Cardiac fibroblast (primary cell): ENCODE results near the gene TEX19.
A peak's percentile ranks its signal among the peaks of the same experiment; 100 is the strongest.

Source experiments
- DNase-seq, 2 donors: peaks; one replicate each; pipeline versions ENCODE4 v3.0.0 to v3.0.0-alpha.2; 2010; ENCODE audit warnings: low read depth in 2 of 2
- H3K4me3 ChIP-seq, 2 donors: replicated peaks in 1 of 2; 1 replicate in 1 of 2; 2 replicates in 1 of 2; pipeline ENCODE4 v1.5.1; 2011; ENCODE audit warnings: low read depth in 2 of 2, low read length in 2 of 2, mild to moderate bottlenecking in 2 of 2, moderate library complexity in 1 of 2
- TF ChIP-seq, protein P1 (sequence below): IDR thresholded peaks from one replicate; pipeline ENCODE4 v1.5.1; 2011; ENCODE audit warnings: low read depth, mild to moderate bottlenecking, low read length, inconsistent platforms

TEX19 gene

DNA sequence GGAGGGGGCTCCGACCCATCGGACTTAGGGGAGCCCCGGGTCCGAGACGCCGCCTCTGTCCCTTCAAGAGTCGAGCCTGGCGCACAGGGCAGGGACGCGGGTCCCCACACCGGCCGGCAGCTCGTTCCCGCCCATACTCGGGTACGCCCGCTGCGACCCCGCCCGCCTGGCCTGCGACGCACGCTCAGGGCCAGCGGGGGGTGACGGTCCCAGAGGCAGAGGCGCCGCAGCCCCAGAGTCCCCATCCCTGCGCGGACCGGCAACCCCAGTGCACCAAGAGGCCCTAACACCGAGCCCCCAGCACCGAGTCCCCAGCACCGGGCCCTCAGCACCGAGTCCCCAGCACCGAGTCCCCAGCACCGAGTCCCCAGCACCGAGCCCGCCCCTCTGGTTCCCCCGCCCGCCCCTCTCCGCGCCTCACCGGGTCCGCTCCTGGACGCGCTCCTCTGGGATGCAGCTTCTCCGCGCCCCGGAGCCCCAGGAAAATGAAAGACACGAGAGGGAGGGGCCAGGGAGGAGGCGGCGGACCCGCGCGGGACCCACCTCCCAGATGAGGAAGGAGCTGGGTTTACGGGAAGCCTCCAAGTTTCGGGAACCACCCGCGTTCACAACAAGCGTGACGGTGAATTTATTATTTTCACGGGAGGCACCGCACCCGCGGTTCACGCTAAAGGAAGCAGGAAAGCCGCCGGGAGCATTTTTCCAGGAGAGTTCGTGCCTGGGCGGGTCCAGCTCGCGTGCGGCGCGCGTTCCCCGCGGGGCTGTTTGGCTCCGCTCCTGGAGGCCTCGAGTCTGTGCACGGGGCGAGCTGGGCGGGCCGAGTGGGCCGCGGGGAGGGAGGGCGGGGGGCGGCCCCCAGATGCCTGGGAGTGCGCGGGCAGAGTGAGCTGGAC lies 25.5 kb upstream of the TEX19 start, which contains the start of gene SECTM1:
Gene SECTM1 (minus strand): TSS at position 488 of the 893 bp plus-strand sequence. CDS start 6,526 bp downstream, outside the sequence.
- H3K4me3 ChIP-seq: peak within 1 kb of the TSS; percentile 56 to 57
- TF ChIP-seq, protein P1, sequence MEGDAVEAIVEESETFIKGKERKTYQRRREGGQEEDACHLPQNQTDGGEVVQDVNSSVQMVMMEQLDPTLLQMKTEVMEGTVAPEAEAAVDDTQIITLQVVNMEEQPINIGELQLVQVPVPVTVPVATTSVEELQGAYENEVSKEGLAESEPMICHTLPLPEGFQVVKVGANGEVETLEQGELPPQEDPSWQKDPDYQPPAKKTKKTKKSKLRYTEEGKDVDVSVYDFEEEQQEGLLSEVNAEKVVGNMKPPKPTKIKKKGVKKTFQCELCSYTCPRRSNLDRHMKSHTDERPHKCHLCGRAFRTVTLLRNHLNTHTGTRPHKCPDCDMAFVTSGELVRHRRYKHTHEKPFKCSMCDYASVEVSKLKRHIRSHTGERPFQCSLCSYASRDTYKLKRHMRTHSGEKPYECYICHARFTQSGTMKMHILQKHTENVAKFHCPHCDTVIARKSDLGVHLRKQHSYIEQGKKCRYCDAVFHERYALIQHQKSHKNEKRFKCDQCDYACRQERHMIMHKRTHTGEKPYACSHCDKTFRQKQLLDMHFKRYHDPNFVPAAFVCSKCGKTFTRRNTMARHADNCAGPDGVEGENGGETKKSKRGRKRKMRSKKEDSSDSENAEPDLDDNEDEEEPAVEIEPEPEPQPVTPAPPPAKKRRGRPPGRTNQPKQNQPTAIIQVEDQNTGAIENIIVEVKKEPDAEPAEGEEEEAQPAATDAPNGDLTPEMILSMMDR: no peak
- peak; percentile 38 to 41 for DNase-seq

DNA sequence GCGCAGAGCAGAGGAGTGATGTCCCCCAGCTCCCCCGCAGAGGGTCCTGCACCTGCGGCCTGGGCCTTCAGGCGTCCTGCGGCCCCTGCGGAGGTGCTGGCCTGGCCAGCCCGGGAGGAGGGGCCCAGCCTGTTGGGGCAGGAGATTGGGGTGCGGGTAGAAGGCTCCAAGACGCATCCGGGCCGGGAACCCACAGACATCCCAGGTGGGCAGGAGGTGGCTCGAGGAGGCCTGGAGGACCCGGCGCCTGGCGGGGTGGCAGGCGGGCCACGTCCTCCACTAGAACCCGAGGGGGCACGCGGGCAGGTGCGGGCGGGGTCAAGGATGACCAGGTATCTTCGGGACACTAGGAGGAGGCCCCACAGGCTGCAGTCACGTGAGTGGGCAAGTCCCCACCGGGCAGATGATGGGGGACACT lies 24.8 kb upstream of the TEX19 start:
- DNase-seq: no peak
- H3K4me3 ChIP-seq: peak overlapping the region in 1 of 2 donors; percentile 57
- TF ChIP-seq, protein P1: no peak

DNA sequence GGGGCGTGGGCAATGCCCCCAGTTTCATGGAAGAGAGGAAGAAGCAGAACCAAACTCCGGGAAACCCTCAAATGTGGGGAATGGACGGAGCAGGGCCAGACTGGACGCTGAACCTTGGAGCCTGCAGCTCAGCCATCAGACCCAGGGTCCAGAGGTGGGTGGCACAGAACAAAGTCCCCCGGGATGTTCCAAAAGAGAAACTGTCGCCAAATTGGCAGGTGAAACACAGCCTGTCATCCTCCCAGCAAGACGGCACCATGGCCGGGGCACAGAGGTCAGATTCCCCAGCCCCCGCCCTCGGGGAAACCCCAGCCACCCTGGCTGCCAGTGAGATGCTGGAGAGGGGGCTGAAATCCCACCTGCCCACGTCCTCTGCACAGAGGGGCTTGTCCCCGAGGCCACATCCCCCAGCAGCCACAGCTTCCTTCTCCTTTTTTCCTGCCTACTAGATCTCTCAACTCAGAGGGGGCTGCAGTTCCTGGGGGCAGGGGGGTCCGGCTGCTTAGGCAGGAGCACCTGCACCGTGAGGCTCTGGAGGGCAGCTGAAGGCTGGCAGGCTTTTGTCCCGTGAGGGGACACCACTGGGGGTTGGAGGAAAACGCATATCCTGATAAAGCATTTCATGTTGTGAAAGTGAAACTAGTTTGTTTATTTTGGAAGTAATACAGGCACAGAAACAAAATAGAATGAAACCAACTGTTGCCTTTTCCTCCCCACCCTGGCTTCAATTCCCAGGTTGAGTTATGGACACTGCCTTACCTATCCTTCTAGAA lies 24.2 kb upstream of the TEX19 start:
- H3K4me3 ChIP-seq: peak overlapping the region; percentile 17 to 41
- TF ChIP-seq, protein P1: no peak
- peak; percentile 19 to 29 for DNase-seq

DNA sequence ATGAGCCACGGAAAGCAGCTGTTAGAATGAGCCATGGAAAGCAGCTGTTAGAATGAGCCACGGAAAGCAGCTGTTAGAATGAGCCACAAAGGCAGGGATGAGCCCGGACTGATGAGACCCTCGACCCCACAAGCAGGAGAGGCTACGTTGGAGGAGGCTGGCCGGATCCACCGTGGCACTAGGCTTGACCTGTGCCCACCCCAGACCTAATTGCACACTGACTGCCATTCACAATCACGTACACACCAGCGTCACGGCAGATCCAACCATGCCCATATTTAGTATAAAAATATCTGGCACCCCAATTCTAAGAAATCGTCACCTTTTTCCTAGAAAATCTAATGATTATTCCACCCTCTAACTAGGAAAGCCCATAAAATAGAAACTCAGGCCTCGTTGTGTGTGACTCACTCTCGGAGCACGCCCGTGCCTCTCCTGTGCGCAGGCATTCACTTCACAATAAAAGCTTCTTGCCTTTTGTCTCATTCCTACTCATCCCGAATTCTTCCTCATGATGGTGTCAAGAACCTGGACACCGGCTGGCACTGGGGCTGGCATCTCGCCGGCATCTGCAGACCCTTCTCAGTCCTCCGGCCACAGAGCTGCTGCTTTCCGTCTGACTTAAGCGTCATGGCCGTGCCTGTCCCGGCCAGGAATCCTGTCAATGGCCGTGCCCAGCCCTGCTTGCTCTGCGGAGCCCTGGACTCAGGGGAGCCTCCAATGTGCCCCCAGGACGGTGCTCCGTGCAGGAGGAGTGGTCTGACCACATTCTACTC lies 20.0 kb upstream of the TEX19 start:
- peak overlapping the region; percentile 8 to 26 for H3K4me3 ChIP-seq
- TF ChIP-seq, protein P1: no peak
- peak; percentile 65 to 76 for DNase-seq

DNA sequence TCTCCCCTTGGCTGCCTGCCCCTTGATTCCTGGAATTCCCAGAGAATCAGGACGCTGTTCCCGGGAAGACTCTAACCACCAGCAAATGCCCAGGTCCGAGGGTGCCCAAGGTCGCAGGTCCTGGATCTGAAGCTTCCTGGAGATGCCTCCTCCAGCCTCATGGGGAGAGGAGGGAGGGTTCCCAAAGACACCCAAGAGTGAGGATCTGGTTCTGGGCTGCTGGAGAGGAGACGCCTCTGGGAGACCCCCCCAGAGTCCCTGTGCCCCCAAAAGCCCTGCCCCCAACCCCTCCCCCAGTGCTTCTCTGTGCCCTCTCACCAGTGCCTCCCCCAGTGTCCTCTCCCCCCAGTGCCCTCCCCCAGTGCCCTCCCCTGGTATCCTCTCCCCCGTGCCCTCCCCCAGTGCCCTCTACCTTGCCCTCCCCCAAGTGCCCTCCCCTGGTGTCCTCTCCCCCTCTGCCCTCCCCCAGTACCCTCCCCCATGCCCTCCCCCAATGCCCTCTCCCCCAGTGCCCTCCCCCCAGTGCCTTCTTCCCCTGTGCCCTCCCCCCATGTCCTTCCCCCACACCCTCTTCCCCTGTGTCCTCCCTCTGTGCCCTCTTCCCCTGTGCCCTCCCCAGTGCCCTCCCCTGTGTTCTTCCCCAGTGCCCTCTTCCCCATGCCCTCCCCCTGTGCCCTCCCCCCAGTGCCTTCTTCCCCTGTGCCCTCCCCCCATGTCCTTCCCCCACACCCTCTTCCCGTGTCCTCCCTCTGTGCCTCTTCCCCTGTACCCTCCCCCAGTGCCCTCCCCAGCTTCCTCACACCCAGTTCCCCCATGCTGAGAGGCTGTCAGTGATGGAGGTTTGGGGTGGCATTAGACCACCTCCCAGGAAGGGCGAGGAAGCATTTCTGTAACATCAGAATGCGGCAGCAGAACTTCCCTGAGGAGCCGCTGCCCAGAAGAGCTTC lies 19.1 kb upstream of the TEX19 start:
- DNase-seq: no peak
- peak overlapping the region; percentile 8 to 26 for H3K4me3 ChIP-seq
- TF ChIP-seq, protein P1: no peak
